Fibroblast of villous mesenchyme (primary cell): ENCODE data around the gene ACTMAP. TPM values are rescaled to one million over a fixed set of nuclear protein-coding genes. Genes with fewer than 3 reads are reported as not detected.
"Not testable (repeated sequence)": the region's sequence is repeated elsewhere in the genome, so short reads cannot be mapped to it uniquely, and the experiment has no call there.

ENCODE experiments used
- DNase-seq: peaks from one replicate; pipeline ENCODE4 v3.0.0-alpha.2; 2010; ENCODE audit warnings: low read depth
- H3K4me3 ChIP-seq: 2 replicates; pipeline ENCODE4 v1.5.1; 2011; ENCODE audit warnings: low read depth, mild to moderate bottlenecking, low read length
- total RNA-seq: library from RNA; depleted of rRNA; stranded (reverse); fragments of >200 nt; gene quantifications from 2 replicates; pipeline ENCODE4 v1.2.3, GENCODE V29; 2012
- TF ChIP-seq, protein P1 (sequence below): IDR thresholded peaks from 2 replicates; pipeline ENCODE4 v1.5.1; 2012; ENCODE audit warnings: low read depth, mild to moderate bottlenecking, low read length; ENCODE audit not compliant: insufficient read depth

Gene ACTMAP
- total RNA-seq, 1 donor, result 0.86 TPM

DNA sequence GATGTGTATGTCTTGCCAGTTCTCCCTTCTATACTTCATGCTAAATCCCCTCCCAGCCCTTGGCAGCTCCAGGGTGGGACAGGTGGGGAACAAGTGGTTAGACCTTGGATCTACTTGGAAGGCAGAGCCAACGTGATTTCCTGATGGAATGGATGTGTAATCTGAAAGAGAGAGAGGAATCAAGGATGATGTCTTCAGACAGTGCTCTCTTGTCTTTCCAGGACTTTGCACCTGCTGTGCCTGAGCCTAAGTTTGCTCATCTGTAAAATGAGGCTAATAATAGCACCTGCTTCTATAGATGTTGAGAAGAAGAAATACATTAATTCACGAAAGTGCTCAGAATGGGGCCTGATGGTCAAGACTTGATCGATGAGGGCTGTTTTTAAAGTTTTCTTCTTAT lies 41.7 kb upstream of the ACTMAP start:
- H3K4me3 ChIP-seq, result no peak overlapping the region
- TF ChIP-seq, protein P1, sequence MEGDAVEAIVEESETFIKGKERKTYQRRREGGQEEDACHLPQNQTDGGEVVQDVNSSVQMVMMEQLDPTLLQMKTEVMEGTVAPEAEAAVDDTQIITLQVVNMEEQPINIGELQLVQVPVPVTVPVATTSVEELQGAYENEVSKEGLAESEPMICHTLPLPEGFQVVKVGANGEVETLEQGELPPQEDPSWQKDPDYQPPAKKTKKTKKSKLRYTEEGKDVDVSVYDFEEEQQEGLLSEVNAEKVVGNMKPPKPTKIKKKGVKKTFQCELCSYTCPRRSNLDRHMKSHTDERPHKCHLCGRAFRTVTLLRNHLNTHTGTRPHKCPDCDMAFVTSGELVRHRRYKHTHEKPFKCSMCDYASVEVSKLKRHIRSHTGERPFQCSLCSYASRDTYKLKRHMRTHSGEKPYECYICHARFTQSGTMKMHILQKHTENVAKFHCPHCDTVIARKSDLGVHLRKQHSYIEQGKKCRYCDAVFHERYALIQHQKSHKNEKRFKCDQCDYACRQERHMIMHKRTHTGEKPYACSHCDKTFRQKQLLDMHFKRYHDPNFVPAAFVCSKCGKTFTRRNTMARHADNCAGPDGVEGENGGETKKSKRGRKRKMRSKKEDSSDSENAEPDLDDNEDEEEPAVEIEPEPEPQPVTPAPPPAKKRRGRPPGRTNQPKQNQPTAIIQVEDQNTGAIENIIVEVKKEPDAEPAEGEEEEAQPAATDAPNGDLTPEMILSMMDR, result no peak
- DNase-seq, result no peak

DNA sequence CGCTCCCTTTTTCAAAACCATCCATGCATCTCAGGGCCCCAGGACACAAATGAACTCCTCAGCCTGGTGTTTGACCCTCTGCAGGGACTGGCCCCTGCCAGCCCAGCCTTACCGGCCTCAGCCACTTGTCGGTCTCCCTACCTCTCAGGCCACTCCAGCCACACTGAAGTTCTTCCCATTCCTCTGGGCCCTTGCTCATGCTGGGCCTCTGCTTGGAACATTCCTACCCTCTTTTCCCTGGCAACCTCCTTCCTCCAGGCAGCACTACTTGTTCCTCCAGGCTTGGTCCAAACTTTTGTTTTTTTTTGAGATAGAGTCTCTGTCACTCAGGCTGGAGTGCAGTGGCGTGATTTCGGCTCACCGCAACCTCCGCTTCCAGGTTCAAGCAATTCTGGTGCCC lies 41.1 kb upstream of the ACTMAP start:
- no peak for DNase-seq
- TF ChIP-seq, protein P1, result no peak
- H3K4me3 ChIP-seq, result no peak overlapping the region

DNA sequence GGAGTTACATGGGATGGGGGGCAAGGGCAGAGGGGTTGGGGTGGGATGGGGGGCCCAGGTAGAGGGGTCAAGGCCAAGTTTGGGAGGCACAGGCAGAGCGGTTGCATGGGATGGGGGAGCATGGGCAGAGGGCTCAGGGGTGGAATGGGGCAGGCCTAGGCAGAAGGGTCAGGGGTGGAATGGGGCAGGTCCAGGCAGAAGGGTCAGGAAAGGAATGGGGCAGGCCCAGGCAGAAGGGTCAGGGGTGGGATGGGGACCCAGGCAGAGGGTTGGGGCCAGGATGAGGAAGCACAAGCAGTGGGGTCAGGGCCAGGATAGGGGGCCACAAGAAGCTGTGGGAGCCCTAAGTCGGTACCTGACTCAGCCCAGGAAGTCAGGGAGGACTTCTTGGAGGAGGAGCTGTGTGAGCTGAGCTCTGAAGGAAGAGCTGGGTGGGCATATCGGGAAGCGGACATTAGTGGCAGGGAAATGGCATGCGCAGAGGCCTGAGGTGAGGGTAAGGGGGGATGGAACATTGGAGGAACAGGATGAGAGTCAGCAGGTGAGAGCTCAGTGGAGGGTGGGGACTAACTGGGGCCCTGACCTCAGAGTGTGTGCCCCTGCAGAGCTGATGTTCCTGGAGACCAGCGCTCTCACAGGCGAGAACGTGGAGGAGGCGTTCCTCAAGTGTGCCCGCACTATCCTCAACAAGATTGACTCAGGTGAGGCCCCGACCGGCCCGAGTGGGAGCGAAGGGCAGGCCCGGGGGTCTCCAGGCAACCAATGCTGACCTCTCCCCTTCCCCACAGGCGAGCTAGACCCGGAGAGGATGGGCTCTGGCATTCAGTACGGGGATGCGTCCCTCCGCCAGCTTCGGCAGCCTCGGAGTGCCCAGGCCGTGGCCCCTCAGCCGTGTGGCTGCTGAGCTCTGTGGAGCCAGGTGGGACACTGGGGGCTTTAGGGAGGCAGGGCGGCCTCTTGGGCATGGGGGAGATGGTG lies 36.1 kb upstream of the ACTMAP start:
- no peak for DNase-seq
- H3K4me3 ChIP-seq, result no peak overlapping the region
- TF ChIP-seq, protein P1, result no peak

DNA sequence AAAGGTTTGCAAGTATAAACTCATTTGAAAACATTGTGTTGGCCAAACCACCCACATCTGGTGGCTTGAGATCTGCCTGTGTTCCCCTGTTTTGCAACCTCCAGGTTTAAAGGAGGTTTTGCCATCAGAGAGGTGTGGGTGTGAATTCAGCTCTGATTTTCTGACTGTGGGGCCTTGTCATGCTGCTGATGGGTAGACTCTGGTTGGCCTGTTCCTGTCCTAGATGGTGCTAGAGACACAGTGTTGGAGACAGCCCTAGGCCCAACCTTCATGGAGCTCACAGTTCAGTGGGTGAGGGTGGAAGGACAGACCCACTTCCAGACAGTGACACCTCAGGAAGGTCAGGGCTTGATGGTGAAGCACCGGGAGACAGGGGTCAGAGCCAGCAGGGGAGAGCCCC lies 35.2 kb upstream of the ACTMAP start:
- TF ChIP-seq, protein P1, result no peak
- DNase-seq, result no peak
- no peak overlapping the region for H3K4me3 ChIP-seq

DNA sequence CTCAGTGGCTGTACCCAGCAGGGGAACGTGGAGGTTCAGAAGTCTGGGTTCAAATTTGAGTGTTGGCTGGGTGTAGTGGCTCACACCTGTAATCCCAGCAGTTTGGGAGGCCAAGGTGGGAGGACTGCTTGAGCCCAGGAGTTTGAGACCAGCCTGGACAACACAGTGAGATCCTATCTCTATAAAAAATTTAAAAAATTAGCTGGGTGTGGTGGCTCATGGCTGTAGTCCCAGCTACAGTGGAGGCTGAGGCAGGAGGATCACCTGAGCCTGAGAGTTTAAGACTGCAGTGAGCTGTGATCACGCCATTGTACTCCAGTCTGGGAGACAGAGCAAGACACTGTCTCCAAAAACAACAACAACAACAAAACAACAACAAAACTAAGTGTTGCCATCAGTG lies 33.9 kb upstream of the ACTMAP start:
- not testable (repeated sequence) for DNase-seq, H3K4me3 ChIP-seq

DNA sequence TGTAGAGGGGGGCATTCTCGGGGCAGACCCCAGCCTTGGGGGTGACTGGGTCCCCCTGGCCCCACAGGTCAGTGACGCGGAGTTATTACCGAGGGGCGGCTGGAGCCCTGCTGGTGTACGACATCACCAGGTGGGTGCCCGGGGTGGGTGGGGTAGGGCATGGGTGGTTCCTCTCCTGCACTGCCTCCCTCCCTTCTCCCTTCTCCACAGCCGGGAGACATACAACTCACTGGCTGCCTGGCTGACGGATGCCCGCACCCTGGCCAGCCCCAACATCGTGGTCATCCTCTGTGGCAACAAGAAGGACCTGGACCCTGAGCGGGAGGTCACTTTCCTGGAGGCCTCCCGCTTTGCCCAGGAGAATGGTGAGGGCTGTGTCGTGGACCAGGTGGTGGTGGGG lies 33.4 kb upstream of the ACTMAP start:
- DNase-seq, result no peak
- TF ChIP-seq, protein P1, result no peak
- H3K4me3 ChIP-seq, result no peak overlapping the region

DNA sequence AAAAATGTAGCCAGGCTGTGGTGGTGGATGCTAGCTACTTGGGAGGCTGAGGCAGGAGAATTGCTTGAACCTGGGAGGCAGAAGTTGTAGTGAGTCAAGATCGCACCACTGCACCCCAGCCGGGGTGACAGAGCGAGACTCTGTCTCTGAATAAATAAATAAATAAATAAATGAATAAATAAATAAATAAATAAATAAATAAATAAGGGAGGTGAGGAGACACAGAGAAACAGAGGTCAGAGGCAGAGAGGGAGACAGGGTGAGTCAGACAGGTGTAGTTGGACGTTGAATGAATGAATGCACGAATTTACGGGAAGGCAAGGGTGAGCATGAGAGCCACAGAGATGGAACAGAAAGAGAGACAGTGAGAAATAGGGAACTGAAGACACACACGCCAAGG lies 30.9 kb upstream of the ACTMAP start:
- DNase-seq, result no peak
- TF ChIP-seq, protein P1, result no peak
- H3K4me3 ChIP-seq, result no peak overlapping the region
